OCI-M2 (cell line): ENCODE data around the gene ALAS1.
"Not testable (repeated sequence)": the region's sequence is repeated elsewhere in the genome, so short reads cannot be mapped to it uniquely, and the experiment has no call there.

Source experiments
- DNase-seq: peaks from one replicate; lab custom pipeline; 2025; ENCODE audit not compliant: unreplicated experiment; lab: John Stamatoyannopoulos, UW

ALAS1 gene

DNA sequence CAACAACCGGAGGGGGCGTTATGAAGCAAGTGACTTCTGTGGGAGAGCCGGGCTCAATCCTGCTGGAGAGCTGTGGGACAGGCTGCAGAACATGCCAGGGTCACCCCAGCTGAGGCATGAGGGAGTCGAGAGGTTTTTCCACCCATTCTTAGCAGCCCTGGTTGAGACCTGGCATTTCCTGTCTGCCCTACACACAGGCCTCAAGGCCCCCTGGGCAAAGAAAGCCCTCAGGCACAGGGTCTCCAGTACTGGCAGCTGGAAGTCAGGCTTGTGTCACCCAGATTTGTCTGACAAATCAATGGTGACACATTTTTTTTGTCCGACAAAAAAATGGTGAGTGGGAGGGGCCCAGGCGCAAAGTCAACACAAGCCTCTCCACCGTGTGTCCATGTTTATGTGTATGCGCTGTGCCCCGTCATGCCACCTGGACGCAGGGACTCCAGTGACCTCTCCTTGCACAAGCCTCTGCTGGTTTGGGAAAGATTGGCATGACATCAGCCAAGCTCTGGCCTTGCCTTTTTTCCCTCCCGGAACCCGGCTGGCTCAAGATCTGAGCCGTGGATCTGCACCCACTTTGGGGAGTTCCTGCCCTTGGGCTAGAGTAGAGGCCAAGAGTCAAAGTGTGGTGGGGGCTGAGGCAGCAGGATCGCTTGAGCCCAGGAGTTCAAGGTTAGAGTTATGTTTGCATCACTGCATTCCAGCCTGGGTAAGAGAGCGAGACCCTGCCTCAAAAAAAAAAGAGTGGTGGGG is 20.8 kb upstream of the ALAS1 start:
- DNase-seq: no peak

DNA sequence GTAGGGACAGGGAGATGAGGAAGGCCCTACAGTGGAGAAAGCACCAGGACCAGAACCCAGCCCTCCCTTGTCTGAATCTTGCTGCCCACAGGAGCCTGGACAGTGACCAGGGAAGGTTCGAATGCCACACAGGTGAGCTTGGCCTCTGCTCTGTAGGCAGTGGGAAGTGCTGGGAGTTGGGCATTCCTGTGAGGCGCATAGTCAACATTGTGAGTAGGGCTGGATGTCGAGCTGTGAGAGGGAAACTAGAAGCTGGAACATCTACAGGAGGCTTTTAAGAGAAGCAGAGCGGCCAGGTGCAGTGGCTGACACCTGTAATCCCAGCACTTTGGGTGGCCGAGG is 20.3 kb upstream of the ALAS1 start:
- DNase-seq: no peak

DNA sequence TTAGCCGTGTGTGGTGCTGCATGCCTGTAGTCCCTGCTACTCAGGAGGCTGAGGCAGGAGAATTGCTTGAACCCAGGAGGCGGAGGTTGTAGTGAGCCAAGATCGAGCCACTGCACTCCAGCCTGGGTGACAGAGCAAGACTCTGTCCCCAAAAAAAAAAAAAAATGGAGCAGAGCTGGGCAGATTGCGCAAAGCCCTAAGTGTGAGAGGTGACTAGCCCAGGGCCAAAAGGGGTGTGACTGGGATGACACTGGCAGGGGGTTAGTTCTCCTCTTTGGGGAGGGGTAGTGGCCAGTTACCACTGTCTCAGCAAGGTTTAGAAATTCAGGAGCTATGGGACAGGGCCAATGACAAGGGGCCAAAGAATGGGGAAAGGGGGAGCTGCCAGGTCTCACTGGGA is 19.8 kb upstream of the ALAS1 start:
- not testable (repeated sequence) for DNase-seq

DNA sequence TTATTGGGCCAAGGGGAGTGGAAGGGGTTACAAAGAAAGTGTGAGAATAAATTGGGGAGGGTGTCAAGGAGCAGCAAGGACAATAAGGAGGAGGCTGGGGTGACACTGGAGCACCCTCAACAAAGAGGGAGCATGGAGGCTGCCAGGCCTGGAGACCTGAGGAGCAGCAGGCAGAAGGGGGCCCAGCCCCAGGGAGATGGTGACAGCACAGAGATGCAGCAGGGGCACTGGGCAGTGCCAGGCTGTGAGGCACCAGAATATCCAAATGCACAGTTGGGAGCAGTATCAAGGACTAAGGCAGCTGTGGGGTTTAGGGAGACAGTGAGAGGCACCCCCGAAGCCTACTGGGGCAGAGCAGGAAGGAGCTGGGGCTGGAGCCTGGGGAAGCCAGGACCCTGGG is 19.4 kb upstream of the ALAS1 start:
- no peak for DNase-seq

DNA sequence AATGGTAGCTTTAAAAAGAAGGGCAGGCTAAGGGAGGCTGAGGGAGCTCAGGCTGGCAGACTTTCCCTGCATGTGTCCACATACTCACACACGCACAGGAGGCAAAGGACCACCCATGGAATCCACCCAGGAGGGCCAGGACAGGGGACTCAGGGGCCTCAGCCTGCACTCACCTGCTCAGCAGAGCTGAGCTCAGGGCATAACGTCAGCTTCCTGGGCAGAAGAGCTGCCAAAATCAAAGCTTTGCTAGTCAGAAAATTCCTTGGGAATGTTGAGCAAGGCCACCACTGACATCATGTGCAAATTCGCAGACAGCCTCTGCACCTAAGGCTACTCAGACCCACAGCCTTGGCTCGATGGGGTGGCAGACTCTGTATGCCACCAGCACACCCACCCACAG is 16.4 kb upstream of the ALAS1 start:
- no peak for DNase-seq

DNA sequence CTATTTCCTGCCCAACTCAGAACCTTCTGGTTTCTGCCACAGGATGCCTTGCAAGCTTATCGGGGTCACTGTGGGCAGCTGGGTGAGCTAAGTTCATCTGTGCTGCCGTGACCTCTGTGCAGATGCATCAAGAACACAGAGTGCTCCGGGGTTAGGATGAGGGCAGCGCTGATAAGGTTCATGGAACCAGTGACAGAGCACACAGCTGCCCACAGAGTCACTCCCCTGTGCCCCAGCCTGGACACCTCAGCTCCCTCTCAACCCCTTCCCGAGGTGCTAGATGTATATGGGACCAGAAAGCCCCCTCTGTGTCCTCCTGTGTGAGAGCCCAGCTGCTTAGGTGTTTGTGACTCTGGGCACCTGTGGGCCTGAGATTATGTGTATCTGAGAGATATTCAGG is 15.8 kb upstream of the ALAS1 start:
- no peak for DNase-seq

DNA sequence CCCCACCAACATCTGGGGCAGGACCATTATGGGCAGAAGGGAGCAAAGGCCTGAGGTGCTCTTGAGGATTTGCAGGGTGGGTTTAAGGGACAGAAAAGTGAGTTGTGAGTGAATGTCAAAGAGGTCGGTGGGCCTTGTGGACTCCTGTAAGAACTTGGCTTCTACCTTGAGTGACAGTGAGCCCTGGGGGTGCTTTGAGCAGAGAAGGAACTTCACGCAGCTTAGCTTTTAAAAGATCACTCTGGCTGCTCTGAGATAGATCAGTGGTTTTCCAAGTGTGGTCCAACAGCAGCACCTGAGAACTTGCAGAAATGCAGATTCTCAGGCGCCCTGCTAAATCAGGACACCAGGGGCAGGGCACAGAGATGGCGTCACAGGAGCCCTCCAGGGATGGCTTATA is 15.3 kb upstream of the ALAS1 start:
- no peak for DNase-seq

DNA sequence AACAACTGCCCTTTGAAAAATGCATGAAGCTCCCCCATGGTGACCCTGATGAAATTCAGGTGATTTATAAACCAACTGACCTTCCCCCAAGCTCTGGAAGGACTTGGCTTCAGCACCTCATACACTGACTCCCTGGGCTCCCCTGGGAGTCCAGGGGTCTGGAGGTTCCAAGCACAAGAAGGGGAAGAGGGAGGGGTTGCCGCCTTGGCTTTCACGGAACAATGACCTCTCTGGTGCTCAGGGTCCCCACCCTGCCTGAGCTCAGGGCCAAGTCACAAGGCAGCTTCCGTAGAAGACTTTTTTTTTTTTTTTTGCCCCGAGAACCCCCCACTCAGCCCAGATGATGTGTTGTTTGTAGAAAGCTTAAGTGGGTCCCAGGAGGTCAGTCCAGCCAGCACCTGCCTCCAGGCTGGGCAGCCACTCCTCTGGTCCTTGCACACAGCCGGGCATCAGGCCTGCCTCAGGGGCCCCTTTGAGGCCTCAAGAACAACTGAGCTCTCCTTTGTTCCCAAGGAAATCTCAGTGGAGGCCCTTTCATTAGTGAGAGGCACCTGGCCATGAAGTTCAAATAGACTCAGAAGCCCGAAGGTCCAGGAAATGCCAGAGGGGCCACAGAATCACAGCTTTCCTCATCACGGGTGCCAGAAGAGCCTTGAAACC is 14.0 kb upstream of the ALAS1 start:
- DNase-seq: no peak

DNA sequence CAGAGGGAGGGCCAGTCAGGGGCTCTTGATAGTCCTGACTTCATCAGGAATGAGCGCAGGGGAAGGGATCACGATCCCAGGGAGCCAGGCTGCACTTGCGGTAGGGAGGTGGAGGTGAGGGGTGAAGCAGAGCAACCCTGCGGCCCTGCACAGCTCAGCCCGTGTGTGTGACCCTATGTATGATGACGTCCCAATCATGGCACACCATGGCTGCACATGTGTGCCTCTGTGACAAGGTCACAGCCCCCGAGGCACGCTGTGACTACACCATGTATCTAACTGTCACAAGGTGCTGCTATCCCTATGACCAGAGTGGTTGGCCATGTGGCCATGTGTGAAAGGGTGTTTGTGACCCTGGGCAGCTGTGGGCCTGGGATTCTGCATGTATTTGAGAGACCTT is 13.3 kb upstream of the ALAS1 start:
- no peak for DNase-seq

DNA sequence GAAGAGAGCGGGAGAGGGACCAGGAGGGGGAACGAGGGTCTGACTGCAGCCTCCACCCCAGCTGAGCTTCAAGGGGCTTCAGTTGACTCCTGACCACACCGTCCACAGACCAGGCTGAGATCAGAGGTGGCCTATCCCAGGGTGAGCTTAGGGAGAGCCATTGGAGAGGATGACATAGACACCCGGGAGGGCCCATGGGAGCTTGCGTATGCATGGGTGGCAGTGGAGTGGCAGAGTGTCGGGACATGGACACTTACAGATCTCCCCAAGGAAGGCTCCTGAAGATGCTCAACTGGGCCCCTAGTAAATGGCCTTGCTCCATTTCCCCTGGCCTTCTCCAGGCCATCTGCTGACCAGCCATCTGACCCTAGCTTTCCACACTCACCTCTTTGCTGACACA is 12.6 kb upstream of the ALAS1 start:
- no peak for DNase-seq

DNA sequence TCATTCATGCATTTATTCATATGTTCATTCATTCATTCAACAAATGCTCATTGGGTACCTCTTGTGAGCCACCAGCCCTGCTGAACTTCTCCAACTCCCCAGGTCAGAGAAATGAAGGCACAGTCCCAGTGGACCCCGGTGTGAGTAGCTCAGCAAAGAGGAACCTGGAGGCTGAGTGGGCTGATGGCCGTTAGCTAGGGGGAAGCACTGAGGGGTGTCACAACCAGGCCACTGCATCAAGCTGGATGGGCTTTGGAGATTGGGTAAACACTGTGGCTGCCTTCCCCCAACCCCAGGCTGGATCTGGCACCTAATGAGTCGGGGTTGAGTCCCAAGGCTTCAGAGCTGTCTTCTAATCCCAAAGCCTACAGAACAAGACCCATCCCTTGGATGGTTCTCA is 12.1 kb upstream of the ALAS1 start:
- no peak for DNase-seq

DNA sequence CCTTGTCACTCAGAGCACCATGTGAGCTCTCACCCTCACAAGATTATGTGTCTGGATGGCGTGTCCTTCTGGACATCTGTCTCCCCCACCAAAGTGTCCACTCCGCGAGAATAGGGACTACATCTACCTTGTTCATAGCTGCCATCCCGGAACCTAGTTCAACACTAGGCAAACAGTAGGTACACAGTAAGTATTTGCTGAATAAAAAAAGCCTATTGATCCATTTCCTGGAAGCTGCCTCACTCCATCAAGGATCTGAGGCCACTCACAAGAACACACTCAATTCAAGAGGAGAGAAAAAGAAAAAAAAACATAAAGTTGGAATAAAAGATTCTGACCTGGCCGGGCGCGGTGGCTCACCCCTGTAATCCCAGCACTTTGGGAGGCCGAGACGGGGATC is 11.2 kb upstream of the ALAS1 start:
- no peak for DNase-seq

DNA sequence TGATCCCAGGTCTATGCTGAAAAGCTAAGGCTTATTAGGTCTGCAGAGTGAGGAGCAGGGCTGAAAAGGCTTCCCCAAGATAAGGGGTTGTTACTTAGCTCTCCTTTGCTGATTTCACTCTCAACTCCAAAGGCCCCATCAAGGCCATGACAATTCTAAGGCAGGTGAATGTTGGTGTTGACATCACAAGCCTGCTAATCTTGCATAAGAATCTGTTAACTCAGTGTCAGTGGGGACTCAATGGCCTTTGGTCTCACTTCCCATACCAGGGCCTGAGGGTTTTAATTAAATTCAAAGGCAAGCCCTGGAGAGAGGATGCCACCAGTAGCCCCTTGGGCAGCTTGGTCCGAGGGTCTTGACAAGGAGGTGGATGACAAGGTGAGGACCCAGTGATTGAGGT is 9.4 kb upstream of the ALAS1 start:
- DNase-seq: no peak

DNA sequence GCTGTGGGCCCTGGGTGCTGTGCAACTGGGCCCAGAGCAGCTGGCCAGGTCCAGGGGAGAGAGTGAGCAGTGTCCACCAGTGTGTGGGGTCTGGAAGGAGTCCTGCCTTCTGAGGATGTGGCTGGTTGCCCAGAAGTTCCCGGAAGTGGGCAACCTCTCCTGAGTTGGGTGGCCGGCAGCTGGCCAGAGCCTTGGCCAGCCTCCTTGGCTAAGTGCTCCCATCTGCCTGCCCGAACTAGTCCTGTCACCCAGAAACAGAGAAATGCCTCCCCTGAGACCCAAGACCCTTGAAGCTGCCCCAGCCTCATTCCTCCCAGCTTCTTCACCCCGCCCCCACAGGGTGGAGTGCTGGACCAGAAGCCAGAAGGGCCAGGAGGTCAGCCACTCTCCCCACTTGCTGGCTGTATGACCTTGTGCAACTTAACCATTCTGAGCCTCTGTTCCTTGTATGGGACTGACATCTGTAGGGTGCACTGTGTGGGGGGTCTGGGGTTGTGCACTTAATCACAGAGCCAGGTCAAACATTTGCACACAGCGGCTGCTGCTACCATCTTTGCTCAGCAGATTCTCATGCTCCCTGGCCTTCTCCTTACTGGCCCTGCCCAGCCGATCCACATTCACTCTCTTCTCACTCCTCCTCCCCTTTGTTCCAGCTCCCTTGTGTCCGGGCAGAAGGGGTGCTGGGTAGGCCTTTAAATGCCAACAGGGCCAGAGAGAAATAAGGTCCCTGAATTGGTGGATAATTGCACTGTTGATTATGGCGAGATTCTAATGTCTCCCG is 7.5 kb upstream of the ALAS1 start:
- no peak for DNase-seq

DNA sequence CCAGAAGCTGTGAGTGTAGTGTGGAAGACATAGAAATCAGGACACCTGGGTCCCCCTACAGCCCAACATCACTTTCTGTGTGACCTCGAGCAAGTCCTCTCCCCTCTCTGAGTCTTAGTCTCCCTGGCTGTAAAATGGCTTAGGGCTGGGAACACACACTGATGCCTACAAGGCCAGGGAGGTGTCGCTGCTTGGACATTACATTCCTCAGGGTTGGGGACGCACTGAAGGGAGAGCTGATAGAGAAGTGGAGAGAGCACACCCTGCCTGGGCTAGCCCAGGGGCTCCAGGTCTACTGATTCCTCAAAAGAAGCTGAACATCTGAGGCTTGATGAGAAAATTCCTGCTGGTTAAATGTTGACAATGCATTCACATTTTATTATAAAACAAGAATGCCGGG is 6.3 kb upstream of the ALAS1 start:
- no peak for DNase-seq

DNA sequence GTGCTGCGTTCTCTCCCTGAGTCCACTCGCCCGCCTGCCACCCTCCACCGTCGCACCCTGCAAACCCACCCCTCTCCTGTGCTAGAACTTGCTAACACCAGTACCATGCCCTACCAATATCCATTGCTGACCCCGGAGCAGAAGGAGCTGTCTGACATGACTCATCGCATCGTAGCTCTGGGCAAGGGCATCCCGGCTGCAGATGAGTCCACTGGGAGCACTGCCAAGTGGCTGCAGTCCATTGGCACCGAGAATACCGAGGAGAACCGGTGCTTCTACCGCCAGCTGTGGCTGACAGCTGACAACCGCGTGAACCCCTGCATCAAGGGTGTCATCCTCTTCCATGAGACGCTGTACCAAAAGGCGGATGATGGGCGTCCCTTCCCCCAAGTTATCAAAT is 4.9 kb upstream of the ALAS1 start:
- no peak for DNase-seq

DNA sequence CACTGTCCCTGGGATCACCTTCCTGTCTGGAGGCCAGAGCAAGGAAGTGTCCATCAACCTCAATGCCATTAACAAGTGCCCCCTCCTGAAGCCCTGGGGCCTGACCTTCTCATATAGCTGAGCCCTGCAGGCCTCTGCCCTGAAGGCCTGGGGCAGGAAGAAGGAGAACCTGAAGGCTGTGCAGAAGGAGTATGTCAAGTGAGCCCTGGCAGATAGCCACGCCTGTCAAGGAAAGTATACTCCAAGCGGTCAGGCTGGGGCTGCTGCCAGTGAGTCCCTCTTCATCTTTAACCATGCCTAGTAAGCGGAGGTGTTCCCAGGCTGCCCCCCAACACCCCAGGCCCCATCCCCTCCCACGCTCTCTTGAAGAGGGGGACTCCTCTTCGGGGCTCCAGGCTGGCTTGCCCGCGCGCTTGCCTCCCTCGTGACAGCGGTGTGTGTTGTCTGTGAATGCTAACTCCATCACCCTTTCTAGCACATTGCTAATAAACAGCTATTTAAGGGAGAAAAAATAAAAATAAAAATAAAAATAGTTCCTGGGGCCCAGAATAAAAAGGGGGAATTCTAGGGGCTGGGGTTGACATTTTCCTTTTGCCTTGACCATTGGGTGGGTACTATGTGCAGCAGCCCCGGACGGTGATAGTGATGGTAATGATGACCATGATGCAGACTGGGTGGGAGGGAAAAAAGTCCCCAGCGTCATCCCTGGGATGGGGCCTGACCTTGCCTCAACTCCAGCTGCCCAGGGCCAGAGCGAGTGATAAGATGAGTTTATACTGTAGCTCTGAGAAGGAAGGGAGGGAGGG is 3.3 kb upstream of the ALAS1 start:
- no peak for DNase-seq

DNA sequence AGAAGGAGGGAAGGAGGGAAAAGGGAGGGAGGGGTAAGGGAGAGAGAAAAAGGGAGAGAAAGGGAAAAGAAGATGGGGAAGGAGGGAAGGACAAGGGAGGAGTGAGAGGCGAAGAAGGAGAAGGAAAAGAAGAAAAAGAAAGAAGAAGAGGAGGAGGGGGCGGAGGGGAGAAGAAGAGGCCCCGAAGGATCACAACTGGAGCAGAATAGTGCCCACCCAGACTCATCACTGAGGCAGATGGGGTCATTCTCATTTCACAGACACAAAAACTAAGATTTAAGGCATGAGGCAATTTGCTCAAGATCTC is 2.7 kb upstream of the ALAS1 start:
- no peak for DNase-seq

DNA sequence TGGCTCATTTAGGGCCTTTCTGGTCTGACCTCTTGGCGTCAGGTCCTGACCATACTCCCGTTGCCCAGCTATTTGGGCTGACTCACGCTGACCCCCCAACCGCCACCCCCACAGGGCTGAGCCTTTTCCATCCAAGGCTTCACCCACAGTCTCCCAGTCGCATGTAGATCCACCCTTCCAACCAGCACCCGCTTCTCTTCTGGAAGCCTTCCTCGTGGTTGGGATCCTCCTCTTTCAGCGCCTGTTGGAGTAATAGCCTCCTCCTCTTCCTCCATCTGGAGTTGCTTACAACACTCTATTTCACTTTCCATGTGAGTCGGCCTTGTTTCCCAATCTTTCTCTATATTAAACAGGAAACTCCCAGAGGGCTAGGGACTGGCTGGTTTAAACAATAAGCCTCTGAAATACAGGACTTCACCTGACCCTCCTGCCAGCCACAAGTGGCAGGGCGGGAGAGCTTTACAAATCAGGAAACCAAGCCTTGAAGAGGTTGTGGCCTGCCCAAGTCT is 2.1 kb upstream of the ALAS1 start:
- DNase-seq: no peak

DNA sequence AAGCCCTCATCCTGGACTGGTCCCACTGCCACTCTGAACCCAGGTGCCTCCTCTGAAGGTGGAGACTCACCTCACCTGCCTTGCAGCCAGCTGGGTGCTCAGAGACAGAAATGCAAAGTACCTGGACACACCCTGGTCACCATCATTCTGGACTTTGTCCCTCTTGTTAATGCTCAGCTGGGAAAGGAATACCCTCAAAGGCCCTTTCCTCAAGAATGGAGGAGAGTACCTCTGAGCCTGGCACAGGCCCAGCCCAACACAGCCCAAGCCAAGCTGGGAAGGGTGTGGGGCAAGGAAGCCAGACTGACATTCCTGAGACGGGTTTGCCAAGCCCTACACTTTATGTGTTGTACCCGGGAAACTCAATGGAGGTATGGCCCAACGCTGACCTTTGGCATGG is 983 bp upstream of the ALAS1 start:
- DNase-seq: no peak

DNA sequence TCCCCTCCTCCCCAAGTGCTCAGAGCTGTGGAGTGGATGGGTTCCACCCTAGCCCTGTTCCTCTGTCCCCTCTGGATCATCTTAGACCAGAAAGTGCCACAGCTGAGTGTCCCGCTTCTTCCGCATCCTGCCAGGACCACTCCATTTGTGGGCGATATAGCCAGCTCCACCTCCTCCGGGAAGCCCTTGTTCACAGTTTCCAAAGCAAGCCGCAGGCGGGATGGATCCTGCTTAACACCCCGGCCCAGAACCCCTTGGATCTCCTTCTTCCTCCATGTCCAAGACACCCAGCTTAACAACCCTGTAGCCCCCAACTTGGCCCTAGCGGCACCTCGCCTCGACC is 490 bp upstream of the ALAS1 start:
- DNase-seq: no peak
